ENCODE measurements around the gene RABGAP1L. TPM values are rescaled to one million over a fixed set of nuclear protein-coding genes. Genes with fewer than 3 reads are reported as not detected.

RABGAP1L gene
- total RNA-seq, 1 experiment from 2014 or later: 76.9 TPM

GRCh38 chr1:174786760-174787159 is 627.4 kb downstream of the RABGAP1L start:
- CTCF ChIA-PET: no interaction called here
- Mint-ChIP-seq H3K4me1 (peaks cover 7% of the 10 kb centered on the region), H3K4me3 (no peak overlapping the region), H3K9me3 (peaks cover 2% of the 10 kb centered on the region; the same call in 1 of the 2 replicates), H3K27ac (no peak overlapping the region), H3K36me3 (no peaks in the 10 kb centered on the region), H3K27me3 (ENCODE audit: low read depth) (no peaks in the 10 kb centered on the region)
- POLR2A ChIA-PET: no interaction called here
- no peak for DNase-seq (ENCODE audit: low spot score)
- no peak for TF ChIP-seq TP53 (CRISPR knock-in tag; IDR thresholded peaks at IDR 0.05)
- no peak for TF ChIP-seq CREM (CRISPR knock-in tag; IDR thresholded peaks at IDR 0.05)
- TF ChIP-seq ATF6 (CRISPR knock-in tag; IDR thresholded peaks at IDR 0.05): no peak
- ATAC-seq: no peak

GRCh38 chr1:174788981-174789380 is 629.7 kb downstream of the RABGAP1L start:
- Mint-ChIP-seq H3K36me3 (no peaks in the 10 kb centered on the region), H3K9me3 (no peaks in the 10 kb centered on the region), H3K4me1 (peaks cover 3% of the 10 kb centered on the region; the same call in 1 of the 2 replicates), H3K27ac (no peak overlapping the region), H3K4me3 (no peak overlapping the region), H3K27me3 (ENCODE audit: low read depth) (no peaks in the 10 kb centered on the region)
- ChIA-PET CTCF (interaction anchor here (1.0 to 1.8 kb wide), 2 partner anchors 11 to 194 kb away, joined by 3 to 5 read pairs; no protein-coding TSS in a partner anchor), POLR2A (no interaction called here)
- ATAC-seq (no peak), DNase-seq (ENCODE audit: low spot score) (no peak)
- no peak for TF ChIP-seq RELA (CRISPR knock-in tag; IDR thresholded peaks at IDR 0.05; ENCODE audit: borderline replicate concordance)
- TF ChIP-seq ATF6 (CRISPR knock-in tag; IDR thresholded peaks at IDR 0.05): no peak
- TF ChIP-seq ZMAT4 (CRISPR knock-in tag; IDR thresholded peaks at IDR 0.05): no peak
- TF ChIP-seq ZNF138 (CRISPR knock-in tag; conservative IDR thresholded peaks at IDR 0.05): no peak
- no peak for TF ChIP-seq E2F5 (CRISPR knock-in tag; IDR thresholded peaks at IDR 0.05)

- ChIA-PET CTCF (interaction anchor here (1.0 to 1.8 kb wide), 2 partner anchors 11 to 194 kb away, joined by 3 to 5 read pairs; no protein-coding TSS in a partner anchor), POLR2A (no interaction called here)
- no peaks in the 10 kb centered on the region for H3K36me3 Mint-ChIP-seq
- ATAC-seq (no peak), DNase-seq (ENCODE audit: low spot score) (no peak)
- peaks cover 3% of the 10 kb centered on the region; the same call in 1 of the 2 replicates for H3K4me1 Mint-ChIP-seq
- H3K9me3 Mint-ChIP-seq: no peaks in the 10 kb centered on the region
- TF ChIP-seq ZBTB21 (CRISPR knock-in tag; IDR thresholded peaks at IDR 0.05; ENCODE audit: borderline replicate concordance): no peak
- no peak for TF ChIP-seq SOX15 (CRISPR knock-in tag; IDR thresholded peaks at IDR 0.05)
- no peaks in the 10 kb centered on the region for H3K27me3 Mint-ChIP-seq (ENCODE audit: low read depth)
- no peak overlapping the region for H3K4me3 Mint-ChIP-seq
- no peak overlapping the region for H3K27ac Mint-ChIP-seq
Measured at GRCh38 chr1:174789399-174789798, 630.1 kb downstream of the RABGAP1L start.

- H3K4me3 Mint-ChIP-seq: no peak overlapping the region
- POLR2A ChIA-PET: no interaction called here
- DNase-seq (ENCODE audit: low spot score) (no peak), ATAC-seq (no peak)
- no peak overlapping the region for H3K27ac Mint-ChIP-seq
- no peaks in the 10 kb centered on the region for H3K9me3 Mint-ChIP-seq
- H3K27me3 Mint-ChIP-seq (ENCODE audit: low read depth): no peaks in the 10 kb centered on the region
- no peaks in the 10 kb centered on the region for H3K36me3 Mint-ChIP-seq
- CTCF ChIA-PET: interaction anchor here (1.1 kb wide), 1 partner anchor 191 kb away, joined by 4 read pairs; no protein-coding TSS in a partner anchor
- H3K4me1 Mint-ChIP-seq: peaks cover 9% of the 10 kb centered on the region
- TF ChIP-seq TEAD1 (CRISPR knock-in tag; IDR thresholded peaks at IDR 0.05) (no peak), AR (CRISPR knock-in tag; IDR thresholded peaks at IDR 0.05) (no peak), ARID4B (CRISPR knock-in tag; IDR thresholded peaks at IDR 0.05; ENCODE audit: borderline replicate concordance) (no peak), ATF2 (CRISPR knock-in tag; IDR thresholded peaks at IDR 0.05; ENCODE audit: borderline replicate concordance, low read depth) (no peak)
Measured at GRCh38 chr1:174791863-174792262, 632.5 kb downstream of the RABGAP1L start.
